Measurements from ENCODE around the gene FAM25C. TPM values are rescaled to one million over a fixed set of nuclear protein-coding genes. Genes with fewer than 3 reads are reported as not detected.
"Not testable (repeated sequence)": the region's sequence is repeated elsewhere in the genome, so short reads cannot be mapped to it uniquely, and the experiment has no call there.

Gene FAM25C
- not detected for polyA plus RNA-seq (ENCODE audit: insufficient read depth in 1 of 5, insufficient read length in 5 of 5, low replicate concordance in 1 of 5)
- long read RNA-seq, donor 1, result 0 reads
- long read RNA-seq, donor 2, result 0 reads
- long read RNA-seq, donor 3, result 0 reads
- long read RNA-seq, donor 4, result 0 reads
- long read RNA-seq, donor 5, result 0 reads
- long read RNA-seq, donor 6, result 0 reads
- long read RNA-seq, donor 7, result 0 reads
- long read RNA-seq, donor 8, result 0 reads

DNA sequence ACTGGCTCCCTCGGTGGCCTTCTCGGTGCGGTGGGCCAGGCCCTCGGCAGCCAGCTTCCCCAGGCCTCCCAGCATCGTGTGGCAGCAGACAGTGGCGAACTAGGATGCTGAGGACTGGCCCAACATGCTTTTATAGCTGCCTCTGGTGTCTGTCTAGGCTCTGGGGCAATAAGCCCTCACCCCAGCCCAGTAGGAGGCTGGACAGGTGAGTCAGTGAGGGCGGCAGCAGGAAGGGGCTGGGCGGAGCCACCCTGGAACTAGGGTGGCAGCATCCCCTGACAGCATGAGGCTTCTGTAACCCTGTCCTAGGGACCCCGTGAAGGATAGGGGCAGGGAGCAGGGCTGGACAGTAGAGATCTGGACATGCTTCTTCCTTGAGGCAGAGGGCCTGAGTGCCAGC, at the start of gene FAM25C:
Gene FAM25C, minus strand, starts transcription at position 101 of the 400 bp plus-strand sequence. Its CDS starts 26 bp downstream, at position 75.
- DNase-seq, result not testable (repeated sequence)

DNA sequence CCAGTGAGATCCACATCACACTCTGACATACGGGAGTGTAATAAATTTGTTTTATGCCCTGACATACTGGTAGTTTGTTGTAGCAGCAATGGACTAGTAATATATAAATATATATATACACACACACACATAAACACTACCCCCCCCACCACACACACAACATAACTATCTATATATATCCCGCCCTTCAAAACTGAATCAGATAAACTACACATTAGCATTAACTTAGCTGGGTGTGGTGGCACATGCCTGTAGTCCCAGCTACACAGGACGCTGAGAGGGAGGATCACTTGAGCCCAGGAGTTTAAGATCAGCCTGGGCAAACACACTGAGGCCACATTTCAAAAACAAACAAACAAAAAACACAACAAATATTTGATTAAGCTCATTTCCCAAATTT, 45.0 kb upstream of the FAM25C start:
- not testable (repeated sequence) for DNase-seq

DNA sequence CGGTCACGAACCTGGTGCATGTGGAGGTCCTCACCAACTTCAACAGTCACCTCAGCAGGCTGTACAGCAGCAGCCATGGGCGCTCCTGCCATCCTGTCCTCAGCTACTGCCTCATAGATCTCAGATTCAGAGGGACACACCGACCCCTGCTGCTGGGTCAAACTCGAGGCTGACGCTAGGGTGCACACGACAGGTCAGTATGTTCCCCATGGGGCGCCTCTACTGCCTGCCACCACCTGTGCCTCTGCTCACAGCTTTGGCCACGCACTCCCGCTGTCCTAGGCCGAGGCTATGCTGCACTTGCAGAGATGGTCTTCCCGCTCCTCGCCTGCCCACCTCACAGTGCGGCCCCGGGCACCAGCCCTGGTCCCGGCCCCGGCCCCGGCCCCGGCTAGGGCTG, 31.8 kb upstream of the FAM25C start:
- not testable (repeated sequence) for DNase-seq

DNA sequence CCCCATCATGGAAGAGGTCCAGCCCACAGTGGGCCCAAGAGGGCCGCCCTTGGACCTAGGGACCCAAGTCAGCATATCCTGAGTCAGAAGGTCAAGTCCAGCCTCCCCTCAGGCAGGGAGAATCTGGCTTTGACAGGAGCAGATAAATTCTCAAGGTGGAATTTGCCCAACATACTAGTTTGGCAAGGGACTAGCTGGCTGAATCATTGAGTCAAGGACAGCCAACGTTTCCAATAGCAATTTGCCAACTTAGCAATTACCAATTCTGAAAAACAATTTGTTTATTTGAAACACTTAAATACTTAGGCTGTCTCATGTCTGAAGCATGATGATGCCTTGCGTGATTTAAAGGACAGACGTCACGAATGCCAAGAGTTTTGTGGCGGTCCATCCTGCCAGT, 2.7 kb upstream of the FAM25C start:
- DNase-seq, result not testable (repeated sequence)

DNA sequence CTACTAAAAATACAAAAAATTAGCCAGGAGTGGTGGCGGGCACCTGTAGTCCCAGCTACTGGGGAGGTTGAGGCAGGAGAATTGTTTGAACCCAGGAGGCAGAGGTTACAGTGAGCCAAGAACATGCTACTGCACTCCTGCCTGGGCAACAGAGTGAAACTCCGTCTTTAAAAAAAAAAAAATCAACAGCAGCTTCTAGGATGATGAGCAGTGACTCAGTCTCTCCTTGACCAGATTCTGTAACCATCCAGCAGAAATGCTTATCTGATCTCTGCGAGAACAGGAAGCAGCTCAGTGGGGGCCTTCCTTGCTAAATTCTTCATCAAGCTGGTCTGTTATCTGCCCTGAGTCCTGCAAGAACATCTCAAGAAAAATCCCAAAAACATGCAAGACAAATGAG, 5.5 kb downstream of the FAM25C start:
- not testable (repeated sequence) for DNase-seq

DNA sequence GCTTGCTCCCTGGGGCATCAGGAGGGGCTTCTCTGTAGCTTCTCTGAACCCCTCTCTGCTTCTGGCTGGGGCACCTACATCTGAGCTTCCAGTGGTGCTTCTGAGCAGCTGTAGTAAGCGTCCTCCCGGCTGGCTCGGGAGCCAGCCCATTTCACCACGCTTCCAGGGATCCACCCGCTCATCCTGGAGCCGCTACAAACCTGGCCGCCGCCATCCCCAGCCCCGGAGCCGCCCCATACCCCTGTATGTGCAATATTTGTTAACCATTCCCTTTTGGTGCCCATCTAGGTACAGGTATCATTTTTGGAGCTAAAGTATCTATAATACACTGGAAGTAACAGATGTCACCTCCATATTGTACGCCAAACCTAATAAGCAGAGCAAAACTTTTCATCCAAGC, 7.0 kb downstream of the FAM25C start:
- DNase-seq, result not testable (repeated sequence)

DNA sequence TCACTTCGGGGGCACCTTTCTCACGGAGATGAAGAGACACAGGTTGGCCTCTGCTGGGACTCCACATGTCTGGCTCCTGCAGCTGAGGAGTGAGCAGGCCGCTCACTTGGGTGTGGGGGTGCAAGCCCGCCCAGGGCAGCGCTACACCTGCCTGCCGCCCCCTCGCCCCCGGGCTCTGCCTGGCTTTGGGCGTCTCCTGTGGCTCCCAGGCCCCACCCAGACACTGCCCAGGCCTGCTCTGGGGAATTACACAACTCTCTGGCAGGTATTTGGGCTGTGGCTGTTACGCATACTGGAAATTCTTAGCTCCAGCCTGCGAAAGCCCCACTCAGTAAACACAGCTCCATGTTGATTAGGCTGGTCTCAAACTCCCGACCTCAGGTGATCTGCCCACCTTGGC, 7.9 kb downstream of the FAM25C start:
- not testable (repeated sequence) for DNase-seq

DNA sequence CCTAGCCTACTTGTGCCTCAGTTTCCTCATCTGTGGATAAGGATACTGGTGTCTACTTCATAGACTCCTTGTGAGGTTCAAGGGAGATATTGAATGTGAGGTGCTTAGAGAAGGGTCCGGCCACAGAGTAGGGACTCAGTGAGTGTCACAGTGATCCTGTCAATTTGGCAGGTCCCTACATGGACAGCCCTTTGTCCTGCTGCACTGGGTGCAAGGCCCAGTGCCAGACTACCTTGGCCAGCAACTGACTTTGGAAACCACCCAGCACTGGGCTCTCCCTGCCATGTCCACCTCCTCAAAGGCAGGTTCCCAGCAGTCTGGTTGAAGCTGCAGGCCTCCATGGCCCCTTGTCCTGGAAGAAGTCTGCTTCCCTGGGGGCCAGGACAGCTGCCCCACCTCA, 9.5 kb downstream of the FAM25C start:
- not testable (repeated sequence) for DNase-seq

DNA sequence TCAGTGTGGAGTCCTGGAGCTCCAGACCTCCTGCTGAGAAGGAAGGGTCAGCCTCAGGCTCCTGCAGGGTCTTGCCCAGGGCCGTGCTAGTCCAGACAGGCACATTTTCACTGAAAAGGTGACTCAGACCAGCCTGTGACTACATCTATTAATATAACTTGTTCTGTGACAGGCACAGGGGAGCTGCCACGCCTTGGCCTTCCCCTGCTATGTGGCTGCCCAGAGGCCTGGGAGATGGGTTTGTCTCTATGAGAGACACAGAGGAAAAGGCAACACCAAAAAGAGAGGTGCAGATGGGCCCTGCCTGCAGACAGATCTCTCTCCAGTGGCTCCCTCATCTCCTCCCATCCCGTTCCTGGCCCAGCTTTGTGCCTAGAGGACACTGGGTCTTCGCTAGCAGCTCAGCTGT, 10.0 kb downstream of the FAM25C start:
- not testable (repeated sequence) for DNase-seq

DNA sequence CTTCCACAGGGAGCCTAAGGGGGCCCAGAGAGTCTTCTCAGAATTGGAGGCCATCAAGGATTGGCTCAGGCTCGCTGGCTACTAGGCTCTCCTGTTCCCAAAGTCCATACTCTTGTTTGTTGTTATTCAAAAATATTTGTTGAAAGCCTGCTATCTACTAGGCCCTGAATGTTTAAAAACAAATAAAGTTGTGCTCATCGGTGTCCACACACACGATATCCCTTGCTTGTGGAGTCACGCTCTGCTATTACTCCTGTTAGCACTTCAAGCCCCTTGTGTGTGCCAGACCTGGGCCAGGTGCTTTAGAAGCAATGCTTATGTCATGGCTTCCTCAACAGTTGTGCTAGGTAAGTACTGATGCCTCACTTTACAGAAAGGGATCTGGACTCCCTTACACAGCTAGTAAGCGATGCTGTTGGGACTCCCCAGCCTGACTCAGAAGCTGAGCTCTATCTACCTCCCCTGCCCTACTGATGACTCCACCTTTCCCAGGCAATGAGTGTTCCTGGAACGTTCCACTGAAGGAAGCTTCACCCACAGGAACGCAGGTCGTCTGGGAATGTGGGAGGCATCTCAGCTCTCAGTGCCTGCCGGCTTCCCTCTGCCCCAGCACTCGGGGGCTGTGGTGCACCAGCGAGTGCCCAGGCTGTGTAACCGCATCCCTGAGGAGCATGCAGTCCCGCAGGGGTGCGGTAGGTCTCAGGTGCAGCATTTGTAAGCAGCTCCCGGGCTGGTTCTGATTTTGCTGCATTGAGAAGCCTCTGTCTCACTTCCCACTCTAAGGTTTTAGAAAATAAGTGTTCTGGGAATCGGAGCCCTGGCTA, 10.7 kb downstream of the FAM25C start:
- DNase-seq, result not testable (repeated sequence)

DNA sequence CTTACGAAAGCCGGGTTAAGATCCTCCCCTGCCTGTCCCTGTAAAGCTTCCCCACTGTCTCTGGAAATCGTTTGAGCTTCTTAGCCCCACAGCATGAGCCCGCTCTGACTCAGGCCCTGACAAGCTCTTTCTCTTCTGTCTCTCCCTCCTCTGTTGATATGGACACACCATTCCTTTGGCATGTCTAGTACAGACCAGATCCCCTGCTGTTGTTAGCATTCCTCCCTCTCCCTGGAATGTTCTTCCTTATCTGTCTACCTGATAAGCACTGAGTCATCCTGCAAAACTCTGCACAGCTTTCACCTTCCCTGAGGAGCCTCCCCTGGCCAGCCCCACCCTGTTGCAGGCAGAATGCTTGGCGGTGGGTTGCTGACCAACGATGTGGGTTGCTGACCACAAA, 11.6 kb downstream of the FAM25C start:
- not testable (repeated sequence) for DNase-seq

DNA sequence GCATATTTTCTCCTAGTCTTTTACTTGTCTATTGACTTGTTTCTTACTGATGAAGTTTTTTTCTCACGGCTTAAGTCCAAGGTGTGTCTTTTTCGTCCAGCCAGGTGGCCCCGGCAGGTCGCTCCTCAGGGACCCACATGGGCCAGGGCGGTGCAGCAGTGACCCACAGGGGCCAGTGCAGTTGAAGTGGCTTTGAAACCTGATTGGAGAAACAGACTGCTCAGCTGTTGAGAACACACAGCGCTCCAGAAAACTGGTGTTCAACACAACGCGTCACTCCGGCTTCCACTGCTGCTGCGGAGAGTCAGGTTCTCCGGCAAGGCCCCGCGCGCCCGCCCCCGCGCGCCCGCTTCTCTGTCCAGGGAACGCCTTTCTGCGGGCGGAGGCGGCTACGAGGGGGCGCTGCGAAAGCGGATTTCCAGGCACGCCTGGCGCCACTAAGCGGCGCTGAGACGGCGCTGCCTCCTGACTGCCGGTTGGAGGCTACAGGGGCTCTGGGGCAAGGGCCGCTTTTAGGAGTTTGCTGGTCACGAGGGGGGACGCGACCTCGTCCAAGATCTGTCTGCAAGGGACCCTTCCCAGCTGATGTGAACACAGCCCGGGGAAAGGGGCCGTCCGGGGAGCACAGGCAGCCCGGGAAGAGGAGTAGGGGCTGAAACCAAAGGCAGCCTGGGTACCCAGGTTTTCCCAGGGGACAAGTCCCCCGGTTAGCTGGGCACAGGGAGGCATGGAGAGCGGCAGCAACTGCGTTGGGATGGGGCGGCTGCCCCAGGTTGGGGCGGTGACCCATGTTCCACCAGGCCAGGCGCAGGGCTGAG, 13.0 kb downstream of the FAM25C start:
- DNase-seq, result not testable (repeated sequence)

DNA sequence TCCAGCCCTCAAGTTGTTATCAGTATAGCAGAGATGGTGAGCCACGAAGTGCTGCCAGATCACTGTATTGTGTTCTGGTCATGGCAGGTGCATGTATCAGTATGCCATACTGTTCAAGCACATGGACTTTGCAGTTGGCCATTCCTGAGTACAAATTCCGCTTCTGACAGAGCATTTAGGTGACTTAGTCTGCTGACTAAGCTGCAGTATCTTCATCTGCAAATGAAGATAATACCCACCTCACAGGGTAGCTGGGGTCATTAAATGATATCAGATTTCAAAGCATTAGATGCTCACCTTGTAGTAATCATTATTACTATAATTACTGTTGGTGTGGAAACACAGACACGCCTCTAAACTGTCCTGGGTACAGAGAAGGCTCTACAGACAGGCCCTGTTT, 24.2 kb downstream of the FAM25C start:
- not testable (repeated sequence) for DNase-seq

DNA sequence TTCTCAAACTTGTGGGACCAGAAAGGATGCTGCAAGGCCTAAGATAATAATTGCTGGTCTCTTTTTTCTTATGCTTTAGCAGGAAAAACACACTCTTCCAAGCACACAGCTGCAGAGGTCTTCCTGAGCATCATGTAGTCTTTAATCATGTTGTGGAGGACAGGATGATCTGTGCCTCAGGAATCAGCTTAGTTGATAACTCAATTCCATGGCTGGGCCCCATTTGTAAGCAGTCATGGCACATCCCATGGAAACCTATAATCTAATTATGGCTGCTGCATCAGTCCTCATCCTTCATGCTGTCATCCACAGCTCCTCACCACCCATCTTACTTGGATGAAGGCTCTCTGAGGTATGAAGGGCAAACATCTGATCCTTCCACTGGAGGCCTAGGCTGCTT, 26.5 kb downstream of the FAM25C start:
- not testable (repeated sequence) for DNase-seq

DNA sequence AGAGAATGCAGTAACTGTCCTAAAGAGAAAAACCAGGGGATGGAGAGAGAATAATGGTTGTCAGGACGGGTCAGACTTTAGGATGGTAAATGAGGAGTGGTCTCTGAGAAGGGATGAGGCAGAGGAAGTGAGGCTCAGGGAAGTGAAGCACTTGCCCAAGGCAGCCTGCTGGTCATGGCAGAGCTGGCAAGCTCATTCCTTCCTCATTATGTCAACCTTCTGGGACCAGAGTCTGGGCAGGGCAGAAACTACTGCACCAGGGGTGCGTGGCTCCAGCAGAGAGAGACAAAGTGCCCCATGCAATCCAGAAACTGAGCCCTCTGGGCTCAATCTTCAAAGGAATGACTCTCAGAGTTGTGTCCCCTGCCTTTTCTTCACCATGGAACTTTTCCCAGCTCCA, 27.5 kb downstream of the FAM25C start:
- not testable (repeated sequence) for DNase-seq

DNA sequence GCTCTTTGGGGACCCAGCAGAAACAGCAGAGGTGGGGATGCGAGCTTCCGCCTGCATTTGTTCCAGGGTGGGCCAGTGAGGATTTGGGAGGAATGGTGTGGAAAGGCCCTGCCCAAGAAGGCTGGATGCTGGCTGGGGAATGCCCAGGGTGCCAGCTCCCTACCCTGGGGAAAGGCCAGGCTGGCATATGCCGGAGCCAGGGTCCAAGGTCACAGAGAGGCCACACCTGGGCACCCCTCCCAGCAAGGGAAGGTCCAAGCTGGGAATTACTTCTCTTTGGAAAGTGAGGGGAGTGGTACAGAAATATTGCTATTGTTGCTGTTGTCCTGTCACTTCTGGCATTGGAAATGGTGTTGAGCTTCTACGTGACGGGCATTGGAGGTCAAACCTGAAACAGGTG, 28.0 kb downstream of the FAM25C start:
- DNase-seq, result not testable (repeated sequence)

DNA sequence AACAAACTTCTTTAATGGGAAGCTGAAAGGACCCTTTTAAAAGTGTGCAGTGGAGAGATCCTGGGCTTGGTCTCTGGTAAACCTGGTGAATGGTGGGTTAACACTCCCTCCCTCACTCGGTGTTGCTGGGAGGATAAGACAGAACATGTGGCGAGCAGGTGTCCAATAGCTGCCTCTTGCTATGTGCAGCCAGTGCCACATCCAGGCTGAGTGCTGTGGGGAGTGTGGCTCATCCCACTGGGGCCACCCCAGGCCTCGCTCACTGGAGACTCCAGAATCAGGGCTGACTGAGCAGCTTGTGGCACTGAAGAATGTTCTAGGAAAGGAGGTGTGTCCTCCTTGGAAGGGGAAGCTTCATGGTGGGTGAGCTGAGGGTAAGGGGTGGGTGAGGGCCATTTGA, 29.5 kb downstream of the FAM25C start:
- not testable (repeated sequence) for DNase-seq

DNA sequence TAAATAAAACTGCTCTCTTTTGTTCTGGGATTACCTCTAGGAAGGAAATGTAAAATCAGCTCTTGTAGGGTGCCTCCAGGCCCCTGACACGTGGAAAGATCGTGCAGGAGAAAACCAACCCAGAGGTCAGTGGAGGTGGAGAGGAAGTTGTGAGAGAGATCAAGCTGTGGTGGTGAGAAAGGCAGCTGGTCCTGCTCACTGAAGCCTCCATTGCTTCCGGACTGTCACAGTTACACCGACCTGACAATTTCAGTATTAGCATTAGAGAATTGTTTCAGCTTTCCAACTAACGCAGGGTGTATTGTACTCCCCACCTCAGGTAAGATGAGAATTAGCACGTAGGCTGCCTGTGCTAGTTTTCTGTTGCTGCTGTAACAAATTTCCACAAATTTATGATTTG, 30.6 kb downstream of the FAM25C start:
- DNase-seq, result not testable (repeated sequence)

DNA sequence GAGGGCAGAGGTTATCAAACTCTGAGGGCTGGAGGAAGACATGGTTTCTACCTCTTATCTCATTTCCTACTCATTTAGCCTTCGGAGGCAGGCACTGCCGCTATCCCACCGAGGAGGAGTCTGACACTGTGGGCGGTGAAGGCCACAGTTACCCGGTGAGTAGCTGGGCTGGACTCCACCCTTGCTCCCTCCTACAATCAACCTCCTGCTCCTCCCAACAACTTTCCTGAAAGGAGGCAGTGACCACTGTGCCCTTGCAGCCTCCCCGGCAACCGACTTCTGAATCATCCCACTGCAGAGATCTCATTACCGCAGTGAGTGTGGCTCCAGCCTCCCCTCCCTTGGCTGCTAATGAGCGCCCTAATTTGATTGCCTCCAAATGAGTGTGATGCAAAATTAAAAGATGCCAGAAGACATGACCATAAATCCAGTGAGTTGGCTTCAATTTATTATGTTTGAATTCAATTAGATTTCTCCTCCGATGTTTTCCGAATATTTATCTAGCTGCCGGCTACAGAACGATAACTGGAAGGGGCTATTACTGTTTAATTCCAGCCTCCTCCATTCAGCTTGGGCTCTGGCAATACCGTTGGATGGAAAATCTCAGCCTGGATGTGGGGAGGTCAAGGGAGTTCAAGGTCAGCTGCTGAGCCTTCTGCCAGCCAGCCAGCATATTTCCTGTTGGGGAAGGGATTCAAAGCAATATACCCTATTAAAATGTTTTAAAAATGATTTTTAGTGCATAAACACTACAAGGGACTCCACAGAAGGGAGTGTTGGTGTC, 35.1 kb downstream of the FAM25C start:
- DNase-seq, result not testable (repeated sequence)

DNA sequence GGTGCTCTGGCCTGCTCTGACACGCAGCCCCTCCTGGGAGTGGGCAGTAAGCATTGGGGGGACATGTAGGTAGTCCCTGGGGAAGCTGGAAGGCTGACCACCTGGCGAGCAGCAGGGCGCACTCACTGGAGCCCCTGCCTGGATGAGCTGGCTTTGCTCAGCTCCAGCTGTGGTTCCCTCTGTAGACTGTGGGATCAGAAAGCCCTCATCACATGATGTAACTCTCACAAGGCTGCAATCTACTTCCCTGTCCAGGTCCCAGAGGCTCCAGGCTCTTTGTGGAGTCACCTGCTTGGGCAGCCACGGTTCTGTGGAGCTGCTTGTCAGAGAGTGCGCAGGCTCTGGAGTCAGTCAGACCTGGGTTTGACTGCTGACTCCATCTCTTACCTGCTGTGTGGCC, 36.8 kb downstream of the FAM25C start:
- not testable (repeated sequence) for DNase-seq

DNA sequence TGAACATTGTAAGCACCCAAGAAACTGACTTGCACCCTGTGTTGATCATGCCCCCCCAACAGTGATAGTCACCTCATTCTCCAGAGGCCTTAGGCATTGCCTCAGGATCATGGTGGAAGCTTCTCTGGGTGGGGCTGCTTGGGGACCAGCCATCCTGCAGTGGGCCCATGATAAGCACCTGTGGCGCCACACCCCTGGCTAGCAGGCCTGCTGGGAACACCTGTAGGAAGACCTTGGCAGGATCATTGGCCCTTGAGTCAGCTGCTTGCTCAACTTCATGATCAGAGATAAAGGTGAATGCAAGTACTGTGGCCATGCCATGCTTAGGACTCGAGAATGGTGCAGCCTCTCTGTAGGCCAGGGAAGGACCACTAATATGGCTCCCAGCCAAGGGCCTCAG, 38.9 kb downstream of the FAM25C start:
- DNase-seq, result not testable (repeated sequence)

Data from right lung (tissue), 10 donors.